NCI-H1092 (cell line): Measurements from ENCODE around the gene BTG2.

Experiments
- DNase-seq: peaks from one replicate; lab custom pipeline; 2025; lab: John Stamatoyannopoulos, UW

BTG2 gene

GRCh38 chr1:203276916-203277545 lies 28.3 kb upstream of the BTG2 start:
- peak; percentile 55 for DNase-seq

GRCh38 chr1:203278082-203278884 lies 27.0 kb upstream of the BTG2 start:
- DNase-seq = peak; percentile 41

- DNase-seq = no peak
Observed at GRCh38 chr1:203278885-203279406, 26.4 kb upstream of the BTG2 start.

GRCh38 chr1:203280061-203280460 lies 25.3 kb upstream of the BTG2 start:
- DNase-seq = no peak

GRCh38 chr1:203281033-203281432 lies 24.3 kb upstream of the BTG2 start:
- DNase-seq = no peak

GRCh38 chr1:203281851-203282661 lies 23.3 kb upstream of the BTG2 start:
- DNase-seq = no peak

- DNase-seq = peak; percentile 26
Observed at GRCh38 chr1:203282720-203283542, 22.4 kb upstream of the BTG2 start.

- DNase-seq = no peak
Observed at GRCh38 chr1:203283597-203283996, 21.7 kb upstream of the BTG2 start.

GRCh38 chr1:203284411-203285123 lies 20.8 kb upstream of the BTG2 start:
- no peak for DNase-seq

GRCh38 chr1:203286161-203286984 lies 18.9 kb upstream of the BTG2 start:
- DNase-seq = no peak

GRCh38 chr1:203287109-203287893 lies 18.0 kb upstream of the BTG2 start:
- no peak for DNase-seq

GRCh38 chr1:203287898-203288297 lies 17.4 kb upstream of the BTG2 start:
- no peak for DNase-seq

GRCh38 chr1:203288400-203288799 lies 16.9 kb upstream of the BTG2 start:
- no peak for DNase-seq

- no peak for DNase-seq
Observed at GRCh38 chr1:203289281-203289981, 15.9 kb upstream of the BTG2 start.

- no peak for DNase-seq
Observed at GRCh38 chr1:203289982-203290260, 15.4 kb upstream of the BTG2 start.

GRCh38 chr1:203290261-203291089 lies 14.8 kb upstream of the BTG2 start:
- DNase-seq = peak; percentile 96

- no peak for DNase-seq
Observed at GRCh38 chr1:203291201-203292096, 13.9 kb upstream of the BTG2 start.
